ENCODE data around the gene SYNGR1. TPM values are rescaled to one million over a fixed set of nuclear protein-coding genes. Genes with fewer than 3 reads are reported as not detected.

Gene SYNGR1
- polyA plus RNA-seq, 12 donors, result 9.9 to 35.0 (median 14.2) TPM; not detected in 1

DNA sequence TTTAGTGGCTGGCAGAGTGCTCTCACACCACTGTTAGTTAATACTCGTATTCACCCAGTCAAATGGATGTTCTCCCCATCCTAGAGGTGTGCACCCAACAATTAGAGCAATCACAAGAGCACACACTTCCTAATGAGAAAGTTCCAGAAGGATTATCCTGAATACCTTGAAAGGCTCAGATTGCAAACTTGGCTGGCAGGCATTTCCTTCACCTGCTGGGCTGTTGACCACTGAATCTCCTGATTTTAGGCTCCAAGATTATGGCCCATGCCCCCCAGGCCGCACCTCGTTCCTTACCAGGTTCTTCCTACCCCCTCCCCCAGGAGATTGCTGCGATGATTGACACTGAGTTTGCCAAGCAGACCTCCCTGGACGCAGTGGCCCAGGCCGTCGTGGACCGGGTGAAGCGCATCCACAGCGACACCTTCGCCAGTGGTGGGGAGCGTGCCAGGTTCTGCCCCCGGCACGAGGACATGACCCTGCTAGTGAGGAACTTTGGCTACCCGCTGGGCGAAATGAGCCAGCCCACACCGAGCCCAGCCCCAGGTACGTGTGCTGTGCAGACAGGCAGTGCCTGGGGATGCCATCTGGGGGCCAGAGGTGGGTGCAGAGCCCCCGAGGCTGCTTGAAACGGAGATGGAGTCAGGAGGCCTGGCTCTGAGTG lies 76.7 kb downstream of the SYNGR1 start:
- no peak for DNase-seq

GRCh38 chr22:39427751-39428596 lies 78.2 kb downstream of the SYNGR1 start:
- DNase-seq, result no peak

GRCh38 chr22:39428597-39429071 lies 78.8 kb downstream of the SYNGR1 start:
- no peak for DNase-seq

- DNase-seq, result no peak
Measured at GRCh38 chr22:39429186-39429585, 79.4 kb downstream of the SYNGR1 start.

DNA sequence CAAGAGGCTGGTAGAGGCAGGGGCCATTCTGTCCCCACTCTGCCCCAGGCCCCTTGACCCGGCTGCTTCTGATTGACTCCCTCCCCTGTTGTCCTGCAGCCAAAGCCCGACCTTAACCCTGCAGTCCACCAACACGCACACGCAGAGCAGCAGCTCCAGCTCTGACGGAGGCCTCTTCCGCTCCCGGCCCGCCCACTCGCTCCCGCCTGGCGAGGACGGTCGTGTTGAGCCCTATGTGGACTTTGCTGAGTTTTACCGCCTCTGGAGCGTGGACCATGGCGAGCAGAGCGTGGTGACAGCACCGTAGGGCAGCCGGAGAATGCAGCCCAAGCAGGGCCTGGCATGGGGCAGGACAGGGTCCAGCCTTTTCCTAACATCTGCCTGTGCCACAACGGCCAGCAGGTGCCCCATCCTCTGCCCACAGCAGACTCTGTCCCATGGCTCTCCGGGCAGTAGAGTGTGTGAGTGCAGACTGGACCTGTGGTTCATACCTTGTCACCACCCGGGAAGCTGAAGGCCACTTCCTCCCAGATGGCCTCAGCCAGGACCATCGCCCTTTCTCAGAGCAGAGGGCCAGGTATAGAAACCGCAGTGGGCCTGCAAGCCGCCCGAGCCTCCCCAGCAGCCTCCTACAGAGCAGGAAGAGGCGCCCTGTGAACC lies 80.3 kb downstream of the SYNGR1 start:
- no peak for DNase-seq

- no peak for DNase-seq
Measured at GRCh38 chr22:39430576-39431150, 80.9 kb downstream of the SYNGR1 start.

DNA sequence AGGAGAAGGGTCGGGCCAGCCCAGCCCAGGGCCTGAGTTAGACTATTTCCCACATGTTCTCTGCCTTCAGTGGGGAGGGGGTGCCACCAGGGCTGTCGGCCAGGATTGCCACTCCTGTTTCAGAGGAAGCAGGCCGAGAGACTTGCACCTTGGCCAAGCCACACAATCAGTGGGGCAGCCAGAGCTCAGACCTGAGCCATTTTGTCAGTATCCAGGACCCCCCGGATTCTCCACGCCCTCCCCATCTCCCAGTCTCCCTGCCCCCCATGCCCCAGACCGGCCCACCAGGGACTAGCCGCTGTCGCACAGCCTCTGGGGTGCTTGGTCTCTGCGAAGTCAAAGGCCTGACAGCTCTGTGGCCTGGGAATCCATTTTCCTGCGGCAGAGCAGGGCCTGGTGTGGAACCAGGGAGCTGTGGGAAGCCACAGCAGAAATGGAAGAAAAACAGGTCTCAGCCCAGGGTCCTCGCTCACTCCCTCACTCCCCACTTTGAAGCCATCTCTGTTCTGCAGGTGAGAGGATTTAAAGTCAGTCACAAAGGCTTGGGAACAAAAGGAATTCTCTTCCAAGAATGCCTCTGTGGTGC lies 81.5 kb downstream of the SYNGR1 start:
- no peak for DNase-seq

DNA sequence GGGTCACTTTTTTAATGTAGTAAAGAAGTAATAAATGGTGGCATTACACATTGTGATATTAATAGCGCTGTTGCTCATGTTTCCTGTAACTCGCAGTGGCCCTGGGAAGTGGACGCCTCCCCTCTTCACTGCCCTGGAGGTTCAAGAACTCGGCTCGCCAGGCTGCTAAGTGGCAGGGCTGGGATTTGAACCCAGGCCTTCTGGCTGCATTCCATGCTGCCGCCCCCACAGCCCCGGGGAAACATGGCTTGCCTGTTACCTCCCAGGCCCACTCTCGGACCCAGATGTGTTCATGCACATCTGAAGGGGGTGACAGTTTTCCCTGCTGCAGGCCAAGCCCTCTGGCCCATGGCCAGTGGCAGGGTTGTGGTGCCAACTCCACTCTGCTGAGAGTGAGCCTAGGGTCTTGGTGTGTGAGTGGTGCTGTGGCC lies 82.0 kb downstream of the SYNGR1 start:
- no peak for DNase-seq

GRCh38 chr22:39432361-39432811 lies 82.6 kb downstream of the SYNGR1 start:
- DNase-seq, result no peak

DNA sequence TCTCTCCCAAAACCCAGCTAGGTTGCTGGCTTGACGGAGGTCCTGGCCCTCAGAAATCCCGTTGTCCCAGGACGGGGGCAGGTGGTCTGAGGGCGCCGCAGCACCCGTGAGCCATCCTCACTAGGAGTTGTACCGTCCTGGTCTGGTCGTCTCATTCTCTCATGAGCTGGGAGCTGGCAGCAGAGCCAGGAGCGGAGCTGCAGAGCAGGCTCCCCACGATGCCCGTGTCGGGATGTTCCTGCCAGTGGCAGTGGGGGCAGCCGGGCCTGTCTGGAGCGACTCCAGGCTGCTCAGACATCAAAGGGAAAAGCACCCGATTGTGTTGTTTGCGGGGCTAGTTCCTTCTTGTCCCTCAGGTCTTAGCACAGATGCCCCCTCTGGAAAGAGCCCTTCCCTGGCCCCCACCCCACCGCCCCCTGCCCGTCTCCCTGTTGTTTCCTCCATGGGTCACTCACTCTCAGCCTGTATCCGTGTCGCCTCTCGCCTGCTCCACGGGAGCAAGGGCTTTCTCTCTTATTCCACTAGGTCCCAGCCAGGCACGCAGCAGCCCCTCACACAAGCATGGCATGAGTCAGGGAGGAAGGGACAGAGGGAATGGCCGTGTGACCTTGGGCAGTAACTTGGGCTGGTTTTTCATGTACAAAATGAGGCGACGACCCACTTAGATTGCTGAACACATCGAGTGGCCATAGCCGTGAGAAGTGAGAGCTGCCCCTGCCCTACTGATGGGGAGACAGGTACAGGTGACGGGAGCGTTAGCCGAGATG lies 83.9 kb downstream of the SYNGR1 start:
- no peak for DNase-seq

GRCh38 chr22:39434243-39434653 lies 84.5 kb downstream of the SYNGR1 start:
- no peak for DNase-seq

DNA sequence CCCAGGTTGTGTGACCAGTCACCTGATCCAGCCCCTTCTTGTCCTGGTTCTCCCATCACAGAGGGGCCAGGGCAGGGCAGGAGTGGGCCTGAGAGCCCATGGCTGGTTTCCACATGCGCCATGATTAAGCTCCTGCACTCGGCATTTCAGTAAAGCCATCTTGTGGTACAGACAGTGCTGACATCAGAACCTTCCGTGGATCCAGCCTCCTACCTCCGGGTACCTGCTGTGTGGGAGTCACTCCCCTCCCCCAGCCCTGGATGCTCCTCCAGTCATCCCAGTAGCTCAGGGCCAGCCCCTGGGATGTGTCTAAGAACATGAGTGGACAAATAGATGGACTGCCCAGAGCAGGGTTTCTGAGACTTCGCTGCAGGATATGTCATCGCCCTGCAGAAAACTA lies 84.9 kb downstream of the SYNGR1 start:
- no peak for DNase-seq

Other genes with a start within 250 kb of the SYNGR1 start
- gene CBX7, start 197.3 kb upstream of the SYNGR1 start, polyA plus RNA-seq (ENCODE audit: insufficient read length in 12 of 12), result 1 to 10 TPM in 11 of 12 donors, not detected in 1; 2.4 to 7.5 (median 3.7) TPM
- gene PDGFB, start 105.0 kb upstream of the SYNGR1 start, polyA plus RNA-seq (ENCODE audit: insufficient read length in 12 of 12), result 10 to 100 TPM in 11 of 12 donors, not detected in 1; 14.6 to 26.0 (median 16.7) TPM
- 1,000 to 10,000 TPM in 11 of 12 donors, 100 to 1,000 TPM in 1; 997 to 3,135 (median 2,410) TPM for gene RPL3, start 30.4 kb upstream of the SYNGR1 start, polyA plus RNA-seq (ENCODE audit: insufficient read length in 12 of 12)
- 10 to 100 TPM in 11 of 12 donors, not detected in 1; 18.7 to 26.0 (median 20.8) TPM for gene TAB1, start 49.8 kb downstream of the SYNGR1 start, polyA plus RNA-seq (ENCODE audit: insufficient read length in 12 of 12)
- 10 to 100 TPM in 1 of 12 donors, 1 to 10 TPM in 10, not detected in 1; 2.3 to 12.6 (median 3.5) TPM for gene MGAT3, start 107.0 kb downstream of the SYNGR1 start, polyA plus RNA-seq (ENCODE audit: insufficient read length in 12 of 12)
- 10 to 100 TPM in 11 of 12 donors, not detected in 1; 13.6 to 31.2 (median 17.8) TPM for gene MIEF1, start 152.3 kb downstream of the SYNGR1 start, polyA plus RNA-seq (ENCODE audit: insufficient read length in 12 of 12)
- gene ATF4, start 170.6 kb downstream of the SYNGR1 start, polyA plus RNA-seq (ENCODE audit: insufficient read length in 12 of 12), result 100 to 1,000 TPM in 11 of 12 donors, not detected in 1; 294 to 376 (median 332) TPM
- 10 to 100 TPM in 11 of 12 donors, not detected in 1; 33.3 to 76.7 (median 47.9) TPM for gene RPS19BP1, start 182.8 kb downstream of the SYNGR1 start, polyA plus RNA-seq (ENCODE audit: insufficient read length in 12 of 12)
- under 1 TPM in 10 of 12 donors, not detected in 2; 0.03 to 0.40 (median 0.13) TPM for gene CACNA1I, start 220.8 kb downstream of the SYNGR1 start, polyA plus RNA-seq (ENCODE audit: insufficient read length in 12 of 12)

Measured in muscle of arm (tissue), 12 donors.